Upper lobe of left lung (tissue), 6 donors: Measurements from ENCODE around the gene PHF3. TPM values are rescaled to one million over a fixed set of nuclear protein-coding genes. Genes with fewer than 3 reads are reported as not detected.
A peak's percentile ranks its signal among the peaks of the same experiment; 100 is the strongest.

Experiments
- ATAC-seq, 2 donors: fragments of 200-7000 bp; cut with Tn5 transposase; one replicate each; pipeline ENCODE4 v1.9.1; 2022; ENCODE audit warnings: mild to moderate bottlenecking in 2 of 2, moderate library complexity in 2 of 2; ENCODE audit not compliant: low FRiP score in 2 of 2
- DNase-seq, 2 donors: peaks; one replicate each; pipeline ENCODE4 v3.0.0-alpha.2; 2019 to 2020
- H3K27ac ChIP-seq, 4 donors: fragments of 200-600 bp; sonication (generic); one replicate each; pipeline ENCODE4 v1.5.1; 2016 to 2019
- H3K27me3 ChIP-seq, 4 donors: fragments of 200-600 bp; sonication (generic); one replicate each; pipeline ENCODE4 v1.5.1; 2017 to 2019
- H3K36me3 ChIP-seq, 4 donors: fragments of 200-600 bp; sonication (generic); one replicate each; pipeline ENCODE4 v1.5.1; 2016 to 2019
- H3K4me1 ChIP-seq, 4 donors: fragments of 200-600 bp; sonication (generic); one replicate each; pipeline ENCODE4 v1.5.1; 2018 to 2019
- H3K4me3 ChIP-seq, 4 donors: fragments of 200-600 bp; sonication (generic); one replicate each; pipeline ENCODE4 v1.5.1; 2017 to 2019; ENCODE audit warnings: mild to moderate bottlenecking in 2 of 4, moderate library complexity in 1 of 4
- H3K9me3 ChIP-seq, 4 donors: fragments of 200-600 bp; sonication (generic); one replicate each; pipeline ENCODE4 v1.5.1; 2018 to 2019
- CTCF ChIP-seq, 6 experiments: fragments of 450-650 bp in 4 of 6; fragments of 200-600 bp in 2 of 6; sonication (generic) in 2 of 6; IDR thresholded peaks; one replicate each; pipeline ENCODE4 v1.5.1; 2016 to 2019; ENCODE audit warnings: antibody characterized with exemption in 6 of 6
- POLR2A ChIP-seq, 4 donors: fragments of 450-650 bp; IDR thresholded peaks; one replicate each; pipeline ENCODE4 v1.5.1; 2016 to 2017; ENCODE audit warnings: antibody characterized with exemption in 4 of 4, mild to moderate bottlenecking in 2 of 4
- WGBS, 2 donors: methylation state at CpG; one replicate each; pipeline ENCODE4 v1.1.5; 2017 to 2018; 5-methylcytosine and 5-hydroxymethylcytosine counted together
- small RNA-seq, 4 donors: library from RNA; depleted of rRNA; stranded (forward); fragments of <200 nt; gene quantifications; one replicate each; pipeline ENCODE3, GENCODE V24; 2016
- total RNA-seq, 6 donors: library from RNA; depleted of rRNA in 4 of 6; stranded (reverse); fragments of >200 nt in 4 of 6; gene quantifications; one replicate each; pipeline versions ENCODE4 v1.1.0 to v1.2.1, GENCODE V29; 2016 to 2021
- donor health status: DM: no; HTN: no; CAD: no; lungs with moderate emphysema.
- donor health status: DM: no; HTN: yes; CAD: no; lungs with severe emphysema.

The PHF3 gene
- total RNA-seq, 6 donors from 2014 or later: 47.4 to 111 (median 51.5) TPM

- peaks cover 0 to 4% (median 2%) of the 10 kb centered on the region in 4 donors for H3K9me3 ChIP-seq
- ATAC-seq (peak in 1 of 2 donors; percentile 61), DNase-seq (no peak)
- no peaks in the 10 kb centered on the region for H3K27me3 ChIP-seq
- TF ChIP-seq POLR2A (IDR thresholded peaks at IDR 0.05): no peak
- peak in 5 of 6 experiments; percentile 29 to 55 (median 46) for TF ChIP-seq CTCF (IDR thresholded peaks at IDR 0.05)
- WGBS, 2 donors: 24 to 25% methylated on average over 4 of the region's 4 CpGs
- H3K4me3 ChIP-seq: no peak overlapping the region
- H3K4me1 ChIP-seq: no peaks in the 10 kb centered on the region
- no peak overlapping the region for H3K27ac ChIP-seq
- H3K36me3 ChIP-seq: no peaks in the 10 kb centered on the region
Observed at GRCh38 chr6:63764318-63764916, 128.8 kb downstream of the PHF3 start.

Small RNA genes lying within 50 kb of the gene (small RNA-seq; reads per million reads assigned to genes)
- gene AL513043.1: 0 reads per million in 4 donors

Other genes with a start within 250 kb of the PHF3 start
- 100 to 1,000 TPM in 1 of 6 donors, 10 to 100 TPM in 4, 1 to 10 TPM in 1; 5.2 to 134 (median 57.9) TPM for gene PTP4A1, start 63.3 kb upstream of the PHF3 start, total RNA-seq